NCI-H748 (cell line): ENCODE measurements around the gene MGP.

Experiments
- DNase-seq: peaks from one replicate; lab custom pipeline; 2025; ENCODE audit not compliant: unreplicated experiment; lab: John Stamatoyannopoulos, UW

Gene MGP

GRCh38 chr12:14833336-14833735 lies 52.3 kb downstream of the MGP start:
- DNase-seq = no peak
